ENCODE results near the gene SMCR8. TPM values are rescaled to one million over a fixed set of nuclear protein-coding genes. Genes with fewer than 3 reads are reported as not detected.
A peak's percentile ranks its signal among the peaks of the same experiment; 100 is the strongest.
"Not testable (repeated sequence)": the region's sequence is repeated elsewhere in the genome, so short reads cannot be mapped to it uniquely, and the experiment has no call there.

Gene SMCR8
- total and polyA plus RNA-seq, 5 donors, result 5.3 to 13.3 (median 11.1) TPM

DNA sequence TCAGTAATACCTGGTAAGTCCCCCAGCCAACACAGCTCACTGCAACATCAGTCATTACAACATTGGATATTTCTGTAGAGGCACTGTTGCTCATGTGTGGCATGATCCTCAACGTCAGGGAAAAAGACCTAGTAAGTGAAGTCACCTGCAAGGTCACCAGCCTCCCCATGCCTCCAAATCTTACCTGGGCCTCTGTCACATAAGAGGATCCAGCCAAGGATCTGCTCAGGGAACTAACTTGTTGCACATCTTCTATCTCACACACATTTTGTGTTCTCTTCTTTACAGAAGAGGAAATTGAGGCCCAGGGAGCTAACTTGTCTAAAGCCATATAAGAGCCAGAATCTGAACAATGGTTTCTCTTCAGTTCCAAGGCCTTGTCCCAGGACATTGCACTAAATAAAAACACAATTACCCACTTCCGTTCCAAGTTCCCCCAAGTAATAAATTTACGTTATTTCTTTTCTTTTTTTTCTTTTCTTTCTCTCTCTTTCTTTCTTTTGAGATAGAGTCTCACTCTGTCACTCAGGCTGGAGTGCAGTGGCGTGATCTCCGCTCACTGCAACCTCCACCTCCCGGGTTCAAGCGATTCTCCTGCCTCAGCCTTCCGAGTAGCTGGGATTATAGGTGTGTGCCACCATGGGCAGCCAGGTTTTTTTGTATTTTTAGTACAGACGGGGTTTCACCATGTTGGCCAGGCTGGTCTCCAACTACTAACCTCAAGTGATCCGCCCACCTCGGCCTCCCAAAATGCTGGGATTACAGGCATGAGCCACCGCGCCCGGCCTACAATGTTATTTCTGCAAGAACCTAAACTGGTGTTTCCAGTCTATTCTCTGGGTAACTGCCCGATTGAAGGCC is 47.0 kb downstream of the SMCR8 start:
- no peak for DNase-seq
- Histone ChIP-seq H3K4me3 (ENCODE audit: low read length) (peak overlapping the region; percentile 70), H3K27me3 (ENCODE audit: control insufficient read depth, insufficient read depth) (no peaks in the 10 kb centered on the region), H3K9me3 (ENCODE audit: control insufficient read depth, low read length) (no peaks in the 10 kb centered on the region), H3K27ac (ENCODE audit: low read length) (peak overlapping the region; percentile 48), H3K4me1 (ENCODE audit: control insufficient read depth, insufficient read depth, low read length) (no peaks in the 10 kb centered on the region)
- ATAC-seq, result no peak
- WGBS, result 59% methylated on average over 15 of the region's 15 CpGs
- intact Hi-C loops (cut with DNase I), result no loop called here

DNA sequence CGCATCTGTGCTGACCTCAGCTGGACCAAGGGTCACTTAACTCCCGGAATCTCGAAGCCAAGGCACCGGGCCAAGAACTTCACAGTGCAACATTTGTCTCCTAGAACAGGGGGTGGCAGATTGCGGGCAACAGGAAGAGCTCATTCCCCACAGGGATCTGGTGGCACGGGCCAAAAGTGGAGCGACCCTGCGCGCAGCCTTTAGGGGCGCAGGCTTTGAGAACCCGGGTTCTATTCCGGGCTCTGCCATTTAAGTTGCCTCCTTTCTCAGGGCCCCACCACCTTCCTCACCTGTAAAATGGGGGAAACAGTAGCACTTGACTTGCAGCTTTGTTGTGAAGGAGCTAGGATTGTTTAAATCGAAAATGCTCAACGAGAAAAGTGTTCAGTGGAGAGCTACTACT is 47.6 kb downstream of the SMCR8 start:
- DNase-seq (peak; percentile 76 to 88 (median 84)), ATAC-seq (peak; percentile 6 to 45)
- Histone ChIP-seq H3K27ac (ENCODE audit: low read length) (peak overlapping the region; percentile 46), H3K9me3 (ENCODE audit: control insufficient read depth, low read length) (no peaks in the 10 kb centered on the region), H3K4me1 (ENCODE audit: control insufficient read depth, insufficient read depth, low read length) (no peaks in the 10 kb centered on the region), H3K27me3 (ENCODE audit: control insufficient read depth, insufficient read depth) (no peaks in the 10 kb centered on the region), H3K4me3 (ENCODE audit: low read length) (peak overlapping the region; percentile 70)
- intact Hi-C loops (cut with DNase I), result no loop called here
- WGBS, result 5% methylated on average over 14 of the region's 14 CpGs

DNA sequence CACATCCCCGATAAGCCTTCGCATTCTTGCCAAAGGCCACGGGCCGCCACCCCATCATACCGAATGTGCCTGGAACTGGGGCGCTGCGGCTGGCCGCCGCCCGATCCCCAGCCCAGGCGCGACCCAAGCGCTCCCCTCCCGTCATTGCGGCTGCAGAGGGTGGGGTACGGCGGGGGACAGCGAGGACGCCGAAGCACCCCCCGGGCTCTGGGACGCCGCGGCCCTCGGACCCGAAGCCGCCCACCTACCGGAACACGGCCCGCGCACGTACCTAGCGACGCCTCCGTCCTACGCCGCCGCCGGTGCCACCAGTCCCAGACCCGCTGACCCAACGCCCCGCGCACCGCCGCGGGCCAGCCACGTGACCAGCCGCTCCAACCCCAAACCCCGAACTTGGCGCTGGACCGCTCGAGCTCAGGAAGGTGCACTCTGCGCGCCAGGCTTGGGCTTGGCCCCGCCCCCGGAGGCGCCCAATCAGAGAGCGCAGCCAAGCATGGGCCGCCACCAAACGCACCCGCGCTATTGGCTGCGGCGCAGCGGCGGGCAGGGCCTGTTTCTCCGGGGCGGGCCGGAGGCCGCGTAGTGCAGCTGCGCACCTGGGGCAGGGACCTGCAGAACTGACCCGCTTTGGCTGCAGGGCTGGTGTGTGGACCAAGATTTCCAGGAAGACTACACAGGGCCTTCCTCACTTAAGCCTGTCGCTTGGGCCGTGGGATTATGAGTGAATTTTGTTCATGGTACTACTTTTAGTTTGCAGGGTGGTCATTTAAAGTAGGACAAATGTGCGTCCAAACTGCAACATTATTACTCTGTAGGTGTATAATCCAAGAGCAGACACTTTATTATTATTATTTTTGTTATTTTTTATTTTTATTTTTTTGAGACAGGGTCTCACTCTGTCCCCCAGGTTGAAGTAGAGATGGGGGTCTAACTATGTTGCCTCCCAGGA is 48.3 kb downstream of the SMCR8 start, which contains the start of gene SHMT1:
SHMT1 (minus strand) TSS at position 450 of the 949 bp plus-strand sequence. CDS start 7,569 bp downstream, outside the sequence.
- no peaks in the 10 kb centered on the region for H3K9me3 ChIP-seq (ENCODE audit: control insufficient read depth, low read length)
- H3K27ac ChIP-seq (ENCODE audit: low read length), result peak within 1 kb of the TSS; percentile 46
- under 1% methylated on average over 76 of the region's 76 CpGs for WGBS
- no peaks in the 10 kb centered on the region for H3K4me1 ChIP-seq (ENCODE audit: control insufficient read depth, insufficient read depth, low read length)
- H3K27me3 ChIP-seq (ENCODE audit: control insufficient read depth, insufficient read depth), result no peaks in the 10 kb centered on the region
- DNase-seq (peak; percentile 94 to 98 (median 98)), ATAC-seq (peak; percentile 100)
- H3K4me3 ChIP-seq (ENCODE audit: low read length), result peak within 1 kb of the TSS; percentile 70
- intact Hi-C loops (cut with DNase I), result no loop called here

DNA sequence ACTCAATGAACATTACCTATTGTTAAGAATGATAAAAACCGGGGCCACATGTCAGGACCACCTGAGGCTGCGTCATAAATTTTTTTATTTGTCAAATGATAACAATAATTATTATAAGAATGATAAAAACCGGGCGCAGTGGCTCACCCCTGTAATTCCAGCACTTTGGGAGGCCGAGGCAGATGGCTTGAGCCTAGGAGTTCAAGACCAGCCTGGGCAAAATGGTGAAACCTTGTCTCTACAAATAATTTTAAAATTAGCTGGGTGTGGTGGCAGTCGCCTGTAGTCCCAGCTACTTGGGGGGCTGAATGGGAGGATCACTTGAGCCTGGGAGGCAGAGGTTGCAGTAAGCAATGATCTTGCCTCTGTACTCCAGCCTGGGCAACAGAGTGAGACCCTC is 49.1 kb downstream of the SMCR8 start:
- intact Hi-C loops (cut with DNase I), result no loop called here
- H3K27me3 ChIP-seq (ENCODE audit: control insufficient read depth, insufficient read depth), result no peaks in the 10 kb centered on the region
- H3K4me3 ChIP-seq (ENCODE audit: low read length), result no peak overlapping the region
- H3K27ac ChIP-seq (ENCODE audit: low read length), result no peak overlapping the region
- WGBS, result 90% methylated on average over 6 of the region's 6 CpGs
- ATAC-seq (no peak), DNase-seq (no peak)
- H3K4me1 ChIP-seq (ENCODE audit: control insufficient read depth, insufficient read depth, low read length), result no peaks in the 10 kb centered on the region
- no peaks in the 10 kb centered on the region for H3K9me3 ChIP-seq (ENCODE audit: control insufficient read depth, low read length)

DNA sequence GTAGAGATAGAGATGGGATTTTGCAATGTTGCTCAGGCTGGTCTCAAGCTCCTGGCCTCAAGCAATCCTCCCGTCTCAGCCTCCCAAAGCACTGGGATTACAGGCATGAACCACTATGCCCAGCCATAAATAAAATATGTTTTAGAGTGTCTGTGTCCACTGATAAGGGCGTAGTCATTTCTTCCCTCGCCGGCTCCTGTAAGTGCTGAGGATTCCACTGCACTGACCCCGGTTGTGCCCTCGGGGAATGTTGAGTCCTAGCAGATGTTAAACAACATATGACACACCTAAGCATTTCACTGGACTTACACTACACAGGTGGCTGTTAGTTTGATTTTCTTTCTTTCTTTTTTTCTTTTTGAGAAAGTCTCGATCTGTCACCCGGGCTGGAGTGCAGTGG is 53.9 kb downstream of the SMCR8 start:
- DNase-seq (no peak), ATAC-seq (no peak)
- 81% methylated on average over 8 of the region's 8 CpGs for WGBS
- Histone ChIP-seq H3K27ac (ENCODE audit: low read length) (no peak overlapping the region), H3K27me3 (ENCODE audit: control insufficient read depth, insufficient read depth) (no peaks in the 10 kb centered on the region), H3K4me3 (ENCODE audit: low read length) (no peak overlapping the region), H3K4me1 (ENCODE audit: control insufficient read depth, insufficient read depth, low read length) (no peaks in the 10 kb centered on the region), H3K9me3 (ENCODE audit: control insufficient read depth, low read length) (no peaks in the 10 kb centered on the region)
- intact Hi-C loops (cut with DNase I), result no loop called here

DNA sequence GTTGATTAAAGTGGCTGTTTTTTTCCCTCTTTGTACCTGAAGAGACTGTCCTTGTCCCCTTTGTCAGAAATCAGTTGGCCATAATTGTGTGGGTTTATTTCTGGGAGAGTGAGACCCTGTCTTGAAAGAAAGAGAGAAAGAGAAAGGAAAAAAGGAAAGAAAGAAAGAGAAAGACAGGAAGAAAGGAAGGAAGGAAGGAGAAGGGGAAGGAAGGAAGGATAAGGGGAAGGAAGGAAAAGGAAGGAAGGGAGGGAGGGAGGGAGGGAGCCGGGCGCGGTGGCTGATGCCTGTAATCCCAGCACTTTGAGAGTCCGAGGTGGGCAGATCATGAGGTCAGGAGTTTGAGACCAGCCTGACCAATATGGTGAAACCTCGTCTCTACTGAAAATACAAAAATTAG is 55.7 kb downstream of the SMCR8 start:
- Histone ChIP-seq H3K27me3 (ENCODE audit: control insufficient read depth, insufficient read depth) (no peaks in the 10 kb centered on the region), H3K9me3 (ENCODE audit: control insufficient read depth, low read length) (no peaks in the 10 kb centered on the region), H3K4me3 (ENCODE audit: low read length) (no peak overlapping the region), H3K27ac (ENCODE audit: low read length) (no peak overlapping the region), H3K4me1 (ENCODE audit: control insufficient read depth, insufficient read depth, low read length) (no peaks in the 10 kb centered on the region)
- intact Hi-C loops (cut with DNase I), result no loop called here
- WGBS, result 62% methylated on average over 5 of the region's 5 CpGs
- ATAC-seq (no peak), DNase-seq (no peak)

DNA sequence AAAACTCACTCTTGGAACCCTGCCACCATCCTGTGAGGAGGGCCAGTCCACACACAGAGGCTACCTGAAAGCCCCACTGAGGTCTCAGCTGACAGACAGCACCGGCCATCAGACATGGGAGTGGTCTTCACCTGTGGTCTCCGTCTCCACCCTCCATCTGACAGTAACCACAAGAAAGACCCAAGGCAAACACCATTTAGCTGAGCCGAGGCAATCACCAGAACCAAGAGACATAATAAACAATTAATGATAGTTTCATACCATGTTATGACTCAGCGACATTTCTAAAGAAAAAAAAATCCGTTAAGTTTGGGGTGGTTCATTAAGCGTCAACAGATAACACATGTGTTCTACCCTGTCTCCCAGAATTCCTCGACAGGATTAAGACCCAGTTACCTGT is 56.4 kb downstream of the SMCR8 start:
- Histone ChIP-seq H3K4me3 (ENCODE audit: low read length) (no peak overlapping the region), H3K27me3 (ENCODE audit: control insufficient read depth, insufficient read depth) (no peaks in the 10 kb centered on the region), H3K4me1 (ENCODE audit: control insufficient read depth, insufficient read depth, low read length) (no peaks in the 10 kb centered on the region), H3K9me3 (ENCODE audit: control insufficient read depth, low read length) (no peaks in the 10 kb centered on the region), H3K27ac (ENCODE audit: low read length) (no peak overlapping the region)
- no peak for ATAC-seq
- 79% methylated on average over 7 of the region's 7 CpGs for WGBS
- intact Hi-C loops (cut with DNase I), result no loop called here
- no peak for DNase-seq

DNA sequence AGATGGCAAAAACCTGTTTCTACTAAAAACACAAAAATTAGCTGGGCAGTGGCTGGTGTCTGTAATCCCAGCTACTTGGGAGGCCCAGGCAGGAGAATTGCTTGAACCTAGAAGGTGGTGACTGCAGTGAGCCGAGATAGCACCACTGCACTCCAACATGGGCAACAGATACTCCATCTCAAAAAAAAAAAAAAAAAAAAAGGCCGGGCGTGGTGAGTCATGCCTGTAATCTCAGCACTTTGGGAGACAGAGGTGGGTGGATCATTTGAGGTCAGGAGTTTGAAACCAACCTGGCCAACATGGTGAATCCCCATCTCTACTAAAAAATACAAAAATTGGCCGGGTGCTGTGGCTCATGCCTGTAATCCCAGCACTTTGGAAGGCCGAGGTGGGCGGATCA is 58.1 kb downstream of the SMCR8 start:
- ATAC-seq; DNase-seq; intact Hi-C loops (cut with DNase I); H3K9me3 ChIP-seq (ENCODE audit: control insufficient read depth, low read length); H3K4me3 ChIP-seq (ENCODE audit: low read length); H3K4me1 ChIP-seq (ENCODE audit: control insufficient read depth, insufficient read depth, low read length); H3K27ac ChIP-seq (ENCODE audit: low read length); H3K27me3 ChIP-seq (ENCODE audit: control insufficient read depth, insufficient read depth): not testable (repeated sequence)
- WGBS, result 87% methylated on average over 6 of the region's 6 CpGs

DNA sequence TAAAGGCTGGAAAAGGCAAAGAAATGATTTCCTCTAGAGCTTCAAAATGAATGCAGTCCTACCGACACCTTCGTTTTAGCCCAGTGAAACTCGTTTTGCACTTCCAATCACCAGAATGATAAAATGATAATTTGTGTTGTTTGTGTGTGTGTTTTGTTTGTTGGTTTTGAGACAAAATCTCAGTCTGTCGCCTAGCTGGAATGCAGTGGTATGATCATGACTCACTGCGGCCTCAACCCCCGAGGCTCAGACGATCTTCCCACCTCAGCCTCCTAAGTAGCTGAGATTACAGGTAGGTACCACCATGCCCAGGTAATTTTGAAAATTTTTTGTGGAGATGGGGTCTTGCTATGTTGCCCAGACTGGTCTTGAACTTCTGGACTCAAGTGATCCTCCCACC is 59.1 kb downstream of the SMCR8 start:
- DNase-seq, result no peak
- no peaks in the 10 kb centered on the region for H3K27me3 ChIP-seq (ENCODE audit: control insufficient read depth, insufficient read depth)
- ATAC-seq, result no peak
- H3K4me3 ChIP-seq (ENCODE audit: low read length), result no peak overlapping the region
- H3K9me3 ChIP-seq (ENCODE audit: control insufficient read depth, low read length), result no peaks in the 10 kb centered on the region
- 80% methylated on average over 7 of the region's 7 CpGs for WGBS
- no peaks in the 10 kb centered on the region for H3K4me1 ChIP-seq (ENCODE audit: control insufficient read depth, insufficient read depth, low read length)
- intact Hi-C loops (cut with DNase I), result no loop called here
- no peak overlapping the region for H3K27ac ChIP-seq (ENCODE audit: low read length)
